GM18873 (cell line): ENCODE results near the gene LRRC25.
"Not testable (repeated sequence)": the region's sequence is repeated elsewhere in the genome, so short reads cannot be mapped to it uniquely, and the experiment has no call there.

Experiments used
- ATAC-seq: cut with Tn5 transposase; IDR thresholded peaks from one replicate; pipeline ENCODE4 v1.9.1; 2021; ENCODE audit warnings: mild to moderate bottlenecking, moderate library complexity, moderate number of reproducible peaks; ENCODE audit not compliant: unreplicated experiment, low FRiP score

LRRC25 gene

GRCh38 chr19:18412610-18413239, 15.3 kb upstream of the LRRC25 start:
- no peak for ATAC-seq

- peak; percentile 53 for ATAC-seq
Observed at GRCh38 chr19:18408053-18408476, 10.6 kb upstream of the LRRC25 start.

- ATAC-seq = no peak
Observed at GRCh38 chr19:18406749-18407148, 9.3 kb upstream of the LRRC25 start.

GRCh38 chr19:18405754-18406153, 8.3 kb upstream of the LRRC25 start:
- not testable (repeated sequence) for ATAC-seq

GRCh38 chr19:18402455-18403248, 5.2 kb upstream of the LRRC25 start:
- not testable (repeated sequence) for ATAC-seq

GRCh38 chr19:18401580-18402112, 4.2 kb upstream of the LRRC25 start:
- ATAC-seq = no peak

- no peak for ATAC-seq
Observed at GRCh38 chr19:18399008-18399407, 1.6 kb upstream of the LRRC25 start.

GRCh38 chr19:18396471-18397241, 766 bp downstream of the LRRC25 start:
- no peak for ATAC-seq

GRCh38 chr19:18393836-18394235, 3.6 kb downstream of the LRRC25 start:
- ATAC-seq = no peak

GRCh38 chr19:18392926-18393325, 4.5 kb downstream of the LRRC25 start:
- ATAC-seq = no peak

- no peak for ATAC-seq
Observed at GRCh38 chr19:18392417-18392816, 5.0 kb downstream of the LRRC25 start.

GRCh38 chr19:18391509-18392075, 5.8 kb downstream of the LRRC25 start:
- ATAC-seq = no peak

GRCh38 chr19:18390065-18390907, 7.1 kb downstream of the LRRC25 start:
- no peak for ATAC-seq

- no peak for ATAC-seq
Observed at GRCh38 chr19:18389726-18390064, 7.7 kb downstream of the LRRC25 start.

- ATAC-seq = no peak
Observed at GRCh38 chr19:18388960-18389725, 8.3 kb downstream of the LRRC25 start.

- peak; percentile 46 for ATAC-seq
Observed at GRCh38 chr19:18388100-18388959, 9.1 kb downstream of the LRRC25 start.

- ATAC-seq = no peak
Observed at GRCh38 chr19:18386543-18387271, 10.7 kb downstream of the LRRC25 start.
